T-helper 2 cell treated with Interferon-gamma antibody and Interleukin-4, amounts not matched to agents 5 μg/mL and 100 μg/mL, for 36 hours (primary cell): ENCODE measurements around the gene P2RY8.
"Not testable (repeated sequence)": the region's sequence is repeated elsewhere in the genome, so short reads cannot be mapped to it uniquely, and the experiment has no call there.

Experiments
- DNase-seq: peaks from one replicate; pipeline ENCODE4 v3.0.0; 2021; ENCODE audit warnings: low spot score
- H3K27ac Mint-ChIP-seq: one replicate; pipeline ENCODE4 v1.8.0; 2021; ENCODE audit warnings: mild to moderate bottlenecking, mixed read lengths
- H3K27me3 Mint-ChIP-seq: one replicate; pipeline ENCODE4 v1.8.0; 2021; ENCODE audit warnings: low read depth, mixed read lengths
- H3K36me3 Mint-ChIP-seq: one replicate; pipeline ENCODE4 v1.8.0; 2021; ENCODE audit warnings: low read depth, mixed read lengths
- H3K4me1 Mint-ChIP-seq: one replicate; pipeline ENCODE4 v1.8.0; 2021; ENCODE audit warnings: low read depth, mixed read lengths
- H3K4me3 Mint-ChIP-seq: one replicate; pipeline ENCODE4 v1.8.0; 2022; ENCODE audit warnings: mild to moderate bottlenecking, moderate library complexity, mixed read lengths
- H3K9me3 Mint-ChIP-seq: one replicate; pipeline ENCODE4 v1.8.0; 2021; ENCODE audit warnings: mixed read lengths

Gene P2RY8, protein sequence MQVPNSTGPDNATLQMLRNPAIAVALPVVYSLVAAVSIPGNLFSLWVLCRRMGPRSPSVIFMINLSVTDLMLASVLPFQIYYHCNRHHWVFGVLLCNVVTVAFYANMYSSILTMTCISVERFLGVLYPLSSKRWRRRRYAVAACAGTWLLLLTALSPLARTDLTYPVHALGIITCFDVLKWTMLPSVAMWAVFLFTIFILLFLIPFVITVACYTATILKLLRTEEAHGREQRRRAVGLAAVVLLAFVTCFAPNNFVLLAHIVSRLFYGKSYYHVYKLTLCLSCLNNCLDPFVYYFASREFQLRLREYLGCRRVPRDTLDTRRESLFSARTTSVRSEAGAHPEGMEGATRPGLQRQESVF

GRCh38 chrX:1537031-1537715, at the start of gene P2RY8:
TSS of gene P2RY8 (minus strand) at chrX:1537185. CDS start at chrX:1466558, 70,627 bp downstream.
- Mint-ChIP-seq H3K9me3 (no peaks in the 10 kb centered on the region), H3K27me3 (no peaks in the 10 kb centered on the region), H3K4me3 (peak within 1 kb of the TSS; percentile 99), H3K27ac (peak within 1 kb of the TSS; percentile 100), H3K36me3 (peaks cover 28% of the 10 kb centered on the region), H3K4me1 (peaks cover 16% of the 10 kb centered on the region)
- DNase-seq: peak; percentile 80

DNA sequence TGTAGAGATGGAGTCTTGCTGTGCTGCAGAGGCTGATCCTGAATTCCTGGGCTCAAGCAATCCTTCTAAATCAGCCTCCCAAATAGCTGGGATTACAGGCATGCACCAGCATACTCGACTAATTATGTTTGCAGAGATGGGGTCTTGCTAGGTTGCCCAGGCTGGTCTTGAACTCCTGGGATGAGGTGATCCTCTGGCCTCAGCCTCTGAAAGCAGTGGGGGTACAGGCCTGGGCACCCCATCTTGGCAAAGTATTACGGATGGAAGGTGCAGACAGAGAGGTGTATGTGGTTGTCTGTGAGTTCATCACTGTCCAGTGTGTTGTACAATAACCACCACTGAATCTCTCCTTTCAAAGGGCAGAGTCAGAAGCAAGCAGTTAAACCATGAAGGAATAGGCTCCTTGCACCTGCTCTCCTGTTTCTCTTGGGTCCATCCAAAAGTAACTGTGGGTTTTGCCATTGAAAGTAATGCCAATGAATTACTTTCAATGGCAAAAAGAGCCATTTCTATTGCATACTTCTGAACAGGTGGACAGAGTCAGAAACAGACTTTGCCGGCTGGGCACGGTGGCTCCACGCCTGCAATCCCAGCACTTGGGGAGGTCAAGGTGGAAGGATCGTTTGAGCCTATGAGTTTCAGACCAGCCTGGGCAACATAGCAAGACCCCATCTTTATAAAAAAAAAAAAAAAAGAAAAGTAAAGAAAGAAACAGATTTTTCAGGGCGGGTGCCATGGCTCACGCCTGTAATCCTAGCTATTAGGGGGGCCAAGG, 47.4 kb upstream of the P2RY8 start:
- Mint-ChIP-seq H3K27me3 (no peaks in the 10 kb centered on the region), H3K4me1 (peaks cover 29% of the 10 kb centered on the region), H3K4me3 (no peak overlapping the region), H3K9me3 (no peaks in the 10 kb centered on the region), H3K27ac (no peak overlapping the region), H3K36me3 (no peaks in the 10 kb centered on the region)
- DNase-seq: peak; percentile 2

DNA sequence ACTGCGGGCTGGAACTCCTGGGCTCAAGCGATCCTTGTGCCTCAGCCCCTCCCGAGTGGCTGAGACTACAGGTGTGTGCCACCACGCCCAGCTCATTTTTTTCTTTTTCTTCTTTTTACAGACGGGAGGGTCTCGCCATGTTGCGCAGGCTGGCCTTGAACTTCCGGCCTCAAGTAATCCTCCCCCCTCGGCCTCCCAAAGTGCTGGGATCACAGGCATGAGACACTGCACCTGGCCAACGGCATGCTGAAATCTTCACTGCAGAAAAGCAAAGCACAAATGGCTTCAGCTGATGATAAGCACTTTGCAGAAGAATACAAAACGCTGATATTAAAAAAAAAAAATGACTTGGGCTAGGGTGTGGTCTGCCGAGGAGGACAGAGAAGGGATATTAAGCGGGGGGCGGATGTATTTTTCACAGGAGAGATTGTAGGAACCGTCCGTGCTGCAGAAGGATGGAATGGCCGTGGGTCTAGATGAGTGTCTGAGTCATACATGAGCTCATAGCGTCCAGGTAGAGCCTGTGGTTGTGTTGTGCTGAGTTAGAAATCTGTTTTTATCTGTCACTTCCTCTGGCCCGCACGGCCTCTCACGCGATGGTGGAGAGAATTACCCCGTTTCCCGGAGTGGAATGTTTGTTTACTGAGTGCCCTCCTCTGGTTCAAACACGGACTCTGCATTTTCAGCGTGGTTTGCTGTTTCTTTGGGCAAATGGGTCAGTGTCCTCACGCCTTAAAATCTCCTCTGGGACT, 45.9 kb upstream of the P2RY8 start:
- H3K4me3 Mint-ChIP-seq: peak overlapping the region; percentile 46

GRCh38 chrX:1581132-1581531, 44.1 kb upstream of the P2RY8 start:
- H3K36me3 Mint-ChIP-seq: no peaks in the 10 kb centered on the region
- no peak overlapping the region for H3K27ac Mint-ChIP-seq
- peak overlapping the region; percentile 39 for H3K4me3 Mint-ChIP-seq
- peak; percentile 57 for DNase-seq
- H3K9me3 Mint-ChIP-seq: no peaks in the 10 kb centered on the region
- peaks cover 26% of the 10 kb centered on the region for H3K4me1 Mint-ChIP-seq
- no peaks in the 10 kb centered on the region for H3K27me3 Mint-ChIP-seq

More for the DNA sequence above, 45.9 kb upstream of the P2RY8 start:
- peak; percentile 60 for DNase-seq
- H3K4me1 Mint-ChIP-seq: peaks cover 28% of the 10 kb centered on the region
- H3K27ac Mint-ChIP-seq: peak overlapping the region; percentile 84
- H3K9me3 Mint-ChIP-seq: no peaks in the 10 kb centered on the region
- H3K27me3 Mint-ChIP-seq: no peaks in the 10 kb centered on the region
- no peaks in the 10 kb centered on the region for H3K36me3 Mint-ChIP-seq

DNA sequence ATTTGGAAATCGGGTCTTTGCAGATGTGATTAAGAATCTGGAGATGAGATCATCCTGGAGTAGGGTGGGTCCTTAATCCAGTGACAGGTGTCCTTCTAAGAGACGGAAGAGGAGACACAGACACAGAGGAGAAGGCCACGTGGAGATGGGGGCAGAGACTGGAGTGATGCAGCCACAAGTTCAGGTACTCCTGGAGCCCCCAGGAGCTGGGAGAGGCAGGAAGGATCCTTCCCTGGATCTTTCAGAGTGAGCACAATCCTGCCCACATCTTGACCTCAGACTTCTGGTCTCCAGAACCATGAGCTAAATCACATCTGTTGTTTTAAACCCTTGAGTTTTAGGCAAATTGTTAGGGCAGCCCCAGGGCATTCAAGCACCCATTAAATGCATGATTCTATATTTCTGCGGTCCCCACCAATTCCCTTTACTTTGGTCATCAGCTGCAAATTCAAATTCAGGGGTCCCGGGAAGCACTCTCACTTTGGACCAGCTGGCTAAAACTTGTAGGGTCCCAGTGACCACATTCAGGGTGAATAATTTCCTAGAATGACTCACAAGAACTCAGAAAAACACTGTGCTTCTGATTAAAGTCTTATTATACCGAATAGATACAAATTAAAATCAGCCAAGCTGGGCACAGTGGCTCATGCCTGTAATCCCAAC, 41.7 kb upstream of the P2RY8 start:
- DNase-seq: peak; percentile 3
- H3K4me1 Mint-ChIP-seq: peaks cover 26% of the 10 kb centered on the region
- no peaks in the 10 kb centered on the region for H3K9me3 Mint-ChIP-seq
- no peaks in the 10 kb centered on the region for H3K27me3 Mint-ChIP-seq
- H3K4me3 Mint-ChIP-seq: no peak overlapping the region
- H3K27ac Mint-ChIP-seq: no peak overlapping the region
- H3K36me3 Mint-ChIP-seq: no peaks in the 10 kb centered on the region

- H3K4me3 Mint-ChIP-seq: no peak overlapping the region
- DNase-seq: peak; percentile 3
- H3K27me3 Mint-ChIP-seq: no peaks in the 10 kb centered on the region
- no peaks in the 10 kb centered on the region for H3K36me3 Mint-ChIP-seq
- H3K9me3 Mint-ChIP-seq: no peaks in the 10 kb centered on the region
- H3K4me1 Mint-ChIP-seq: peaks cover 19% of the 10 kb centered on the region
- no peak overlapping the region for H3K27ac Mint-ChIP-seq
These were observed 40.9 kb upstream of the P2RY8 start for GRCh38 chrX:1577845-1578244.

DNA sequence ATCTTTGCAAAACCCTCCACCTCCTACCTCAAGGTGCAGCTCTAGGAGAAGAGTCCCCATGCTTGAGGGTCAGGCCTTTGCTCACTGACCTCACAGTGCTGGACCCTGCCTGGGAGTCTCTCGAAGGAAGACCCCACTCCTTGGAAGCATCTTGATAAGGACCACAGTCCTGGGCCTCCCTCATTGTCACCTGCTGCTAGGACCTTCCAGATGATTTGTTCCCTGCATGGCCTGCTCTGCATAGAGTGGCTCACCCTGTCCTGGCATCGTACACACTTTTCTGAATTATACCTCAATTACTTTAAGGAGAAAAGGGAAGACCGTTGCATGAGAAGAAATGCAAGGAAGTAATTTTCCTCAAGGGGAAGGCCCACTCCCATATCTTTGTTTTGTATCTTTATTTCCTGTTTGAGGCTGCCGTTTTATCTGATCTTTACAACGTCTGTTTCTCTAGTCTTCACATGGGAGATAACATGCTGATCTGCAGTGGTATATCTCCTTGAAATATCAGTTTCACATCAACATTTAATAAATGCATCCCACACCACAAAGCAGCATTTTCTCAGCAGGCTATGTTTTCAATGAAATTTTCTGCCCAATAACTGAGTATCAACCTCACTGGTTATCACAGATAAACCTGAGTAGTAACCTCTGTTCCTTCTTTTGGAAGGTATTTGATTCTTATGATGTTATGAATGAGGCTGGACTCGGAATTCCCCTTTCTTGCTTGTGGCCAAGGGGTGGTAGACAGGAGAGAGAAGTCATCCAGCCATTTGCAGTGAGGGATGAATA, 39.4 kb upstream of the P2RY8 start:
- peak; percentile 7 for DNase-seq
- H3K27me3 Mint-ChIP-seq: no peaks in the 10 kb centered on the region
- H3K9me3 Mint-ChIP-seq: no peaks in the 10 kb centered on the region
- peaks cover 9% of the 10 kb centered on the region for H3K4me1 Mint-ChIP-seq
- no peak overlapping the region for H3K27ac Mint-ChIP-seq
- H3K36me3 Mint-ChIP-seq: peaks cover 2% of the 10 kb centered on the region
- H3K4me3 Mint-ChIP-seq: no peak overlapping the region

- H3K27ac Mint-ChIP-seq, H3K27me3 Mint-ChIP-seq, H3K9me3 Mint-ChIP-seq, H3K36me3 Mint-ChIP-seq, H3K4me3 Mint-ChIP-seq: not testable (repeated sequence)
- DNase-seq: peak; percentile 2
- peaks cover 11% of the 10 kb centered on the region for H3K4me1 Mint-ChIP-seq
These were observed 37.2 kb upstream of the P2RY8 start for GRCh38 chrX:1574181-1574580.

GRCh38 chrX:1564750-1565683, 28.0 kb upstream of the P2RY8 start:
- DNase-seq: peak; percentile 3
- Mint-ChIP-seq H3K9me3 (peaks cover 4% of the 10 kb centered on the region), H3K27me3 (peaks cover 12% of the 10 kb centered on the region), H3K4me1 (peaks cover 46% of the 10 kb centered on the region), H3K4me3 (peak overlapping the region; percentile 43), H3K27ac (peak overlapping the region; percentile 68), H3K36me3 (peaks cover 8% of the 10 kb centered on the region)

GRCh38 chrX:1564077-1564476, 27.1 kb upstream of the P2RY8 start:
- H3K4me1 Mint-ChIP-seq: peaks cover 45% of the 10 kb centered on the region
- peak overlapping the region; percentile 2 for H3K4me3 Mint-ChIP-seq
- peak overlapping the region; percentile 2 for H3K27ac Mint-ChIP-seq
- not testable (repeated sequence) for H3K36me3 Mint-ChIP-seq, DNase-seq, H3K9me3 Mint-ChIP-seq
- H3K27me3 Mint-ChIP-seq: peaks cover 12% of the 10 kb centered on the region

GRCh38 chrX:1561164-1561563, 24.2 kb upstream of the P2RY8 start:
- H3K9me3 Mint-ChIP-seq: no peaks in the 10 kb centered on the region
- H3K36me3 Mint-ChIP-seq: peaks cover 4% of the 10 kb centered on the region
- peaks cover 50% of the 10 kb centered on the region for H3K4me1 Mint-ChIP-seq
- no peak overlapping the region for H3K4me3 Mint-ChIP-seq
- H3K27ac Mint-ChIP-seq: peak overlapping the region; percentile 23
- H3K27me3 Mint-ChIP-seq: peaks cover 12% of the 10 kb centered on the region
- no peak for DNase-seq
